ENCODE results near the gene ARHGAP36.

GRCh38 chrX:131067846-131068745 is 9.9 kb downstream of the ARHGAP36 start:
- TF ChIP-seq TP53 (CRISPR knock-in tag; IDR thresholded peaks at IDR 0.05) (no peak), USF2 (IDR thresholded peaks at IDR 0.05) (no peak), SREBF2 (IDR thresholded peaks at IDR 0.05) (no peak), CTCF (IDR thresholded peaks at IDR 0.05) (no peak), POLR2A (IDR thresholded peaks at IDR 0.05; ENCODE audit: low read length) (no peak), EP300 (IDR thresholded peaks at IDR 0.05) (no peak), ESRRA (IDR thresholded peaks at IDR 0.05; ENCODE audit: borderline replicate concordance, low read length) (no peak), ELK1 (IDR thresholded peaks at IDR 0.05; ENCODE audit: low read depth, low read length) (no peak)

Measured in A549 (cell line).